WTC11 (cell line): ENCODE measurements around the gene FAM124A. TPM values are rescaled to one million over a fixed set of nuclear protein-coding genes. Genes with fewer than 3 reads are reported as not detected.

ENCODE experiments used
- ATAC-seq: fragments of 200-7000 bp; cut with Tn5 transposase; 2 replicates; pipeline ENCODE4 v1.10.0; 2021; ENCODE audit warnings: mild to moderate bottlenecking, moderate library complexity
- CTCF ChIA-PET: fragments of 300-600 bp; sonication (Branson Sonifier 250); formaldehyde crosslinking; loops from one replicate; lab custom pipeline; 2021; ENCODE audit warnings: antibody characterized with exemption; lab: Charles Lee
- POLR2A ChIA-PET: fragments of 350-600 bp; sonication (Branson Sonifier 250); formaldehyde crosslinking; loops from one replicate; lab custom pipeline; 2021; ENCODE audit warnings: antibody characterized with exemption; lab: Charles Lee
- DNase-seq: peaks from one replicate; pipeline ENCODE4 v3.0.0; 2021; ENCODE audit warnings: low spot score
- H3K27ac Mint-ChIP-seq: 2 replicates; pipeline ENCODE4 v1.8.0; 2021; ENCODE audit warnings: mixed read lengths
- H3K27me3 Mint-ChIP-seq: 2 replicates; pipeline ENCODE4 v1.8.0; 2021; ENCODE audit warnings: low read depth, mild to moderate bottlenecking, moderate library complexity, mixed read lengths
- H3K36me3 Mint-ChIP-seq: 2 replicates; pipeline ENCODE4 v1.8.0; 2021; ENCODE audit warnings: mixed read lengths
- H3K4me1 Mint-ChIP-seq: 2 replicates; pipeline ENCODE4 v1.8.0; 2022; ENCODE audit warnings: mixed read lengths
- H3K4me3 Mint-ChIP-seq: 2 replicates; pipeline ENCODE4 v1.8.0; 2021; ENCODE audit warnings: mild to moderate bottlenecking, moderate library complexity, mixed read lengths
- H3K9me3 Mint-ChIP-seq: 2 replicates; pipeline ENCODE4 v1.8.0; 2021; ENCODE audit warnings: mixed read lengths
- CREB1 ChIP-seq: sonication (generic); formaldehyde crosslinking; IDR thresholded peaks from 2 replicates; pipeline ENCODE4 v1.8.0; 2023; ENCODE audit warnings: mild to moderate bottlenecking, missing genetic modification reagents
- ESRRA ChIP-seq: sonication (generic); formaldehyde crosslinking; IDR thresholded peaks from 2 replicates; pipeline ENCODE4 v1.8.1; 2022; ENCODE audit warnings: mild to moderate bottlenecking, missing genetic modification reagents, borderline replicate concordance
- GABPB1 ChIP-seq: sonication (generic); formaldehyde crosslinking; IDR thresholded peaks from 2 replicates; pipeline ENCODE4 v1.8.1; 2023; ENCODE audit warnings: mild to moderate bottlenecking, missing genetic modification reagents
- GRHL2 ChIP-seq: fragments of 250-450 bp; sonication (Bioruptor Pico); IDR thresholded peaks from 2 replicates; pipeline ENCODE4 v1.8.0; 2022; ENCODE audit warnings: mild to moderate bottlenecking, moderate library complexity; ENCODE audit not compliant: insufficient replicate concordance, severe bottlenecking
- MYBL2 ChIP-seq: sonication (generic); formaldehyde crosslinking; IDR thresholded peaks from 2 replicates; pipeline ENCODE4 v1.8.1; 2023; ENCODE audit warnings: mild to moderate bottlenecking, moderate library complexity, missing genetic modification reagents
- NR3C1 ChIP-seq: sonication (generic); formaldehyde crosslinking; conservative IDR thresholded peaks from 2 replicates; pipeline ENCODE4 v1.8.1; 2023; ENCODE audit warnings: low read depth, mild to moderate bottlenecking, missing genetic modification reagents
- SP1 ChIP-seq: sonication (generic); formaldehyde crosslinking; conservative IDR thresholded peaks from 2 replicates; pipeline ENCODE4 v1.8.1; 2022; ENCODE audit warnings: missing genetic modification reagents
- ZNF138 ChIP-seq: sonication (generic); formaldehyde crosslinking; conservative IDR thresholded peaks from 2 replicates; pipeline ENCODE4 v1.8.1; 2022; ENCODE audit warnings: mild to moderate bottlenecking, moderate library complexity, missing genetic modification reagents
- ZNF219 ChIP-seq: sonication (generic); formaldehyde crosslinking; IDR thresholded peaks from 2 replicates; pipeline ENCODE4 v1.8.0; 2023; ENCODE audit warnings: missing genetic modification reagents, mild to moderate bottlenecking, borderline replicate concordance
- ZNF263 ChIP-seq: sonication (generic); formaldehyde crosslinking; IDR thresholded peaks from 2 replicates; pipeline ENCODE4 v1.8.1; 2022; ENCODE audit warnings: low read depth, mild to moderate bottlenecking, moderate library complexity, missing genetic modification reagents
- ZNF317 ChIP-seq: sonication (generic); formaldehyde crosslinking; IDR thresholded peaks from 2 replicates; pipeline ENCODE4 v1.8.1; 2023; ENCODE audit warnings: low read depth, mild to moderate bottlenecking, moderate library complexity, missing genetic modification reagents, borderline replicate concordance
- ZNF423 ChIP-seq: fragments of 250-450 bp; sonication (Bioruptor Pico); IDR thresholded peaks from 2 replicates; pipeline ENCODE4 v2.1.2; 2022; ENCODE audit warnings: mild to moderate bottlenecking, moderate library complexity
- total RNA-seq: library from RNA; stranded (reverse); gene quantifications from 3 replicates; pipeline ENCODE4 v1.2.3, GENCODE V29; 2021
- TF ChIP-seq, protein P1 (sequence below): sonication (generic); formaldehyde crosslinking; IDR thresholded peaks from 2 replicates; pipeline ENCODE4 v1.8.1; 2023; ENCODE audit warnings: mild to moderate bottlenecking, missing genetic modification reagents, moderate library complexity
- TF ChIP-seq, protein P2 (sequence below): sonication (generic); formaldehyde crosslinking; IDR thresholded peaks from 2 replicates; pipeline ENCODE4 v1.8.1; 2023; ENCODE audit warnings: mild to moderate bottlenecking, missing genetic modification reagents, borderline replicate concordance
- TF ChIP-seq, protein P3 (sequence below): fragments of 250-450 bp; sonication (Bioruptor Pico); IDR thresholded peaks from 2 replicates; pipeline ENCODE4 v1.9.0; 2021; ENCODE audit warnings: mild to moderate bottlenecking
- TF ChIP-seq, protein P4 (sequence below): sonication (generic); formaldehyde crosslinking; IDR thresholded peaks from 2 replicates; pipeline ENCODE4 v1.8.0; 2022; ENCODE audit warnings: mild to moderate bottlenecking, missing genetic modification reagents
- TF ChIP-seq, protein P5 (sequence below): sonication (generic); formaldehyde crosslinking; conservative IDR thresholded peaks from 2 replicates; pipeline ENCODE4 v1.8.1; 2022; ENCODE audit warnings: mild to moderate bottlenecking, missing genetic modification reagents

FAM124A gene
- total RNA-seq, 1 experiment from 2014 or later: 45.8 TPM

DNA sequence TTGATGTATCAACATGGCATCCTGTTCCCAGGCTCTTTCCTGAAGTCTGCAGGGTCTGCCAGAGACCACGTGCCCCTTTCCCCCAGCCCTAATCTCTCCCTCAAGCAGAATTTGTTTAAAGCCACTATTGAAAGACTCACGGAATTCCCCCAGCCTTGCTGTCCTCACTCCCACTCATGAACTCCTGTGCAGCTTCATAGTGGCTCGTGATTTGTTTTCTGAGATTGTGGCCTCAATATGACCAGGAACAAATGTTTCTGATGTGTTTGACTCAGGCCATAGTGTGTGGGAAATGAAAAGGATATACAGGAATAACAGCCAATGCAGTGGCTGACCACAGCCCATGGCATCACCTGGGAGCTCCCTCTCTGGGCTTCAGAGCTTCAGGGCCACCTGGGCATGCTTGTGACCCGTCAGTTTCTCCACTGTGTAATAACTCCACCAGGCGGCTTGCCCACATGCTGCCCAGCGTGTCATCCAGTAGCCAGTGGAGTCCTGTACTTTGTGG is 109.2 kb downstream of the FAM124A start:
- TF ChIP-seq ZNF219 (CRISPR knock-in tag) (no peak), GRHL2 (CRISPR knock-in tag) (no peak), ZNF423 (CRISPR knock-in tag) (no peak), ZNF263 (no peak), ESRRA (no peak), SP1 (CRISPR knock-in tag) (no peak), CREB1 (CRISPR knock-in tag) (no peak), GABPB1 (no peak), ZNF317 (CRISPR knock-in tag) (no peak), ZNF138 (CRISPR knock-in tag) (no peak), NR3C1 (CRISPR knock-in tag) (no peak), MYBL2 (CRISPR knock-in tag) (no peak)
- TF ChIP-seq, protein P1, sequence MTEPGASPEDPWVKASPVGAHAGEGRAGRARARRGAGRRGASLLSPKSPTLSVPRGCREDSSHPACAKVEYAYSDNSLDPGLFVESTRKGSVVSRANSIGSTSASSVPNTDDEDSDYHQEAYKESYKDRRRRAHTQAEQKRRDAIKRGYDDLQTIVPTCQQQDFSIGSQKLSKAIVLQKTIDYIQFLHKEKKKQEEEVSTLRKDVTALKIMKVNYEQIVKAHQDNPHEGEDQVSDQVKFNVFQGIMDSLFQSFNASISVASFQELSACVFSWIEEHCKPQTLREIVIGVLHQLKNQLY: no peak
- TF ChIP-seq, protein P2, sequence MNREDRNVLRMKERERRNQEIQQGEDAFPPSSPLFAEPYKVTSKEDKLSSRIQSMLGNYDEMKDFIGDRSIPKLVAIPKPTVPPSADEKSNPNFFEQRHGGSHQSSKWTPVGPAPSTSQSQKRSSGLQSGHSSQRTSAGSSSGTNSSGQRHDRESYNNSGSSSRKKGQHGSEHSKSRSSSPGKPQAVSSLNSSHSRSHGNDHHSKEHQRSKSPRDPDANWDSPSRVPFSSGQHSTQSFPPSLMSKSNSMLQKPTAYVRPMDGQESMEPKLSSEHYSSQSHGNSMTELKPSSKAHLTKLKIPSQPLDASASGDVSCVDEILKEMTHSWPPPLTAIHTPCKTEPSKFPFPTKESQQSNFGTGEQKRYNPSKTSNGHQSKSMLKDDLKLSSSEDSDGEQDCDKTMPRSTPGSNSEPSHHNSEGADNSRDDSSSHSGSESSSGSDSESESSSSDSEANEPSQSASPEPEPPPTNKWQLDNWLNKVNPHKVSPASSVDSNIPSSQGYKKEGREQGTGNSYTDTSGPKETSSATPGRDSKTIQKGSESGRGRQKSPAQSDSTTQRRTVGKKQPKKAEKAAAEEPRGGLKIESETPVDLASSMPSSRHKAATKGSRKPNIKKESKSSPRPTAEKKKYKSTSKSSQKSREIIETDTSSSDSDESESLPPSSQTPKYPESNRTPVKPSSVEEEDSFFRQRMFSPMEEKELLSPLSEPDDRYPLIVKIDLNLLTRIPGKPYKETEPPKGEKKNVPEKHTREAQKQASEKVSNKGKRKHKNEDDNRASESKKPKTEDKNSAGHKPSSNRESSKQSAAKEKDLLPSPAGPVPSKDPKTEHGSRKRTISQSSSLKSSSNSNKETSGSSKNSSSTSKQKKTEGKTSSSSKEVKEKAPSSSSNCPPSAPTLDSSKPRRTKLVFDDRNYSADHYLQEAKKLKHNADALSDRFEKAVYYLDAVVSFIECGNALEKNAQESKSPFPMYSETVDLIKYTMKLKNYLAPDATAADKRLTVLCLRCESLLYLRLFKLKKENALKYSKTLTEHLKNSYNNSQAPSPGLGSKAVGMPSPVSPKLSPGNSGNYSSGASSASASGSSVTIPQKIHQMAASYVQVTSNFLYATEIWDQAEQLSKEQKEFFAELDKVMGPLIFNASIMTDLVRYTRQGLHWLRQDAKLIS: no peak
- TF ChIP-seq, protein P3, sequence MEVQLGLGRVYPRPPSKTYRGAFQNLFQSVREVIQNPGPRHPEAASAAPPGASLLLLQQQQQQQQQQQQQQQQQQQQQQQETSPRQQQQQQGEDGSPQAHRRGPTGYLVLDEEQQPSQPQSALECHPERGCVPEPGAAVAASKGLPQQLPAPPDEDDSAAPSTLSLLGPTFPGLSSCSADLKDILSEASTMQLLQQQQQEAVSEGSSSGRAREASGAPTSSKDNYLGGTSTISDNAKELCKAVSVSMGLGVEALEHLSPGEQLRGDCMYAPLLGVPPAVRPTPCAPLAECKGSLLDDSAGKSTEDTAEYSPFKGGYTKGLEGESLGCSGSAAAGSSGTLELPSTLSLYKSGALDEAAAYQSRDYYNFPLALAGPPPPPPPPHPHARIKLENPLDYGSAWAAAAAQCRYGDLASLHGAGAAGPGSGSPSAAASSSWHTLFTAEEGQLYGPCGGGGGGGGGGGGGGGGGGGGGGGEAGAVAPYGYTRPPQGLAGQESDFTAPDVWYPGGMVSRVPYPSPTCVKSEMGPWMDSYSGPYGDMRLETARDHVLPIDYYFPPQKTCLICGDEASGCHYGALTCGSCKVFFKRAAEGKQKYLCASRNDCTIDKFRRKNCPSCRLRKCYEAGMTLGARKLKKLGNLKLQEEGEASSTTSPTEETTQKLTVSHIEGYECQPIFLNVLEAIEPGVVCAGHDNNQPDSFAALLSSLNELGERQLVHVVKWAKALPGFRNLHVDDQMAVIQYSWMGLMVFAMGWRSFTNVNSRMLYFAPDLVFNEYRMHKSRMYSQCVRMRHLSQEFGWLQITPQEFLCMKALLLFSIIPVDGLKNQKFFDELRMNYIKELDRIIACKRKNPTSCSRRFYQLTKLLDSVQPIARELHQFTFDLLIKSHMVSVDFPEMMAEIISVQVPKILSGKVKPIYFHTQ (CRISPR knock-in tag): no peak
- TF ChIP-seq, protein P4, sequence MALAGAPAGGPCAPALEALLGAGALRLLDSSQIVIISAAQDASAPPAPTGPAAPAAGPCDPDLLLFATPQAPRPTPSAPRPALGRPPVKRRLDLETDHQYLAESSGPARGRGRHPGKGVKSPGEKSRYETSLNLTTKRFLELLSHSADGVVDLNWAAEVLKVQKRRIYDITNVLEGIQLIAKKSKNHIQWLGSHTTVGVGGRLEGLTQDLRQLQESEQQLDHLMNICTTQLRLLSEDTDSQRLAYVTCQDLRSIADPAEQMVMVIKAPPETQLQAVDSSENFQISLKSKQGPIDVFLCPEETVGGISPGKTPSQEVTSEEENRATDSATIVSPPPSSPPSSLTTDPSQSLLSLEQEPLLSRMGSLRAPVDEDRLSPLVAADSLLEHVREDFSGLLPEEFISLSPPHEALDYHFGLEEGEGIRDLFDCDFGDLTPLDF (CRISPR knock-in tag): no peak
- TF ChIP-seq, protein P5, sequence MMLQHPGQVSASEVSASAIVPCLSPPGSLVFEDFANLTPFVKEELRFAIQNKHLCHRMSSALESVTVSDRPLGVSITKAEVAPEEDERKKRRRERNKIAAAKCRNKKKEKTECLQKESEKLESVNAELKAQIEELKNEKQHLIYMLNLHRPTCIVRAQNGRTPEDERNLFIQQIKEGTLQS (CRISPR knock-in tag): no peak
- ChIA-PET CTCF (interaction anchor here (1.4 kb wide), 1 partner anchor 206 kb away, joined by 4 read pairs; no protein-coding TSS in a partner anchor), POLR2A (interaction anchor here (0.6 kb wide), 2 partner anchors 10 to 97 kb away, joined by 3 read pairs; no protein-coding TSS in a partner anchor)
- no peak for ATAC-seq
- H3K27me3 Mint-ChIP-seq: no peaks in the 10 kb centered on the region
- no peaks in the 10 kb centered on the region for H3K36me3 Mint-ChIP-seq
- peaks cover 12% of the 10 kb centered on the region for H3K4me1 Mint-ChIP-seq
- no peaks in the 10 kb centered on the region for H3K9me3 Mint-ChIP-seq
- DNase-seq: no peak
- no peak overlapping the region for H3K27ac Mint-ChIP-seq
- no peak overlapping the region for H3K4me3 Mint-ChIP-seq
